H1 (cell line): ENCODE results near the gene GJB3. TPM values are rescaled to one million over a fixed set of nuclear protein-coding genes. Genes with fewer than 3 reads are reported as not detected.

Experiments used
- CTCF ChIA-PET: fragments of 300-600 bp; sonication (Branson Sonifier 250); formaldehyde crosslinking; loops from one replicate; lab custom pipeline; 2021; ENCODE audit not compliant: partially characterized antibody; lab: Charles Lee
- POLR2A ChIA-PET: fragments of 300-600 bp; sonication (Branson Sonifier 250); formaldehyde crosslinking; loops from one replicate; lab custom pipeline; 2021; ENCODE audit warnings: inconsistent platforms; ENCODE audit not compliant: partially characterized antibody; lab: Charles Lee
- DNase-seq, 2 experiments: peaks; one replicate each; pipeline versions ENCODE4 v3.0.0 to v3.0.0-alpha.2; 2010 to 2022; ENCODE audit warnings: low spot score in 2 of 2, low read depth in 1 of 2, mixed read lengths in 1 of 2
- FAIRE-seq: peaks from 2 replicates; lab custom pipeline; 2011; peaks lifted over from hg19 to GRCh38; lab: Jason Lieb, UNC
- H2AFZ ChIP-seq: 2 replicates; pipeline ENCODE4 v1.8.1; 2012; ENCODE audit warnings: low read length, inconsistent platforms
- H2AK5ac ChIP-seq: 2 replicates; pipeline ENCODE4 v1.6.1; 2013; ENCODE audit warnings: low read depth, low read length
- H2BK120ac ChIP-seq: replicated peaks from 2 replicates; pipeline ENCODE3; 2013; ENCODE audit warnings: low read depth, low read length, inconsistent platforms
- H2BK12ac ChIP-seq: 2 replicates; pipeline ENCODE4 v1.6.1; 2013; ENCODE audit warnings: low read depth, low read length
- H2BK15ac ChIP-seq: 2 replicates; pipeline ENCODE4 v1.6.1; 2013; ENCODE audit warnings: low read length
- H2BK20ac ChIP-seq: 2 replicates; pipeline ENCODE4 v1.6.1; 2013; ENCODE audit warnings: low read length
- H2BK5ac ChIP-seq: 2 replicates; pipeline ENCODE4 v1.6.1; 2013; ENCODE audit warnings: low read depth, low read length
- H3K14ac ChIP-seq: 2 replicates; pipeline ENCODE4 v1.6.1; 2013; ENCODE audit warnings: inconsistent platforms; ENCODE audit not compliant: insufficient read length
- H3K18ac ChIP-seq: 2 replicates; pipeline ENCODE4 v1.6.1; 2013; ENCODE audit warnings: low read length; ENCODE audit errors: extremely low read depth
- H3K23ac ChIP-seq: 2 replicates; pipeline ENCODE4 v1.6.1; 2013; ENCODE audit warnings: inconsistent platforms; ENCODE audit not compliant: insufficient read length
- H3K23me2 ChIP-seq: 2 replicates; pipeline ENCODE4 v1.6.1; 2013; ENCODE audit warnings: low read depth, low read length
- H3K27ac ChIP-seq: 2 replicates; pipeline ENCODE4 v1.6.1; 2011; ENCODE audit warnings: low read depth, low read length, inconsistent platforms
- H3K27me3 ChIP-seq, 4 experiments: replicated peaks in 1 of 4; 1 replicate in 1 of 4; 2 replicates in 3 of 4; pipeline versions ENCODE4 v1.6.1 to v1.8.1; 2011 to 2013; ENCODE audit warnings: low read length in 3 of 4, mild to moderate bottlenecking in 3 of 4, inconsistent platforms in 2 of 4, mixed read lengths in 2 of 4, moderate library complexity in 1 of 4; ENCODE audit not compliant: control insufficient read depth in 3 of 4, insufficient read depth in 3 of 4; ENCODE audit errors: extremely low read depth in 1 of 4
- H3K36me3 ChIP-seq, 4 experiments: 2 replicates each; pipeline versions ENCODE4 v1.6.1 to v1.8.1; 2011 to 2013; ENCODE audit warnings: mild to moderate bottlenecking in 4 of 4, low read length in 3 of 4, moderate library complexity in 2 of 4, control low read depth in 1 of 4, inconsistent platforms in 1 of 4; ENCODE audit not compliant: insufficient read depth in 4 of 4, control insufficient read depth in 2 of 4
- H3K4ac ChIP-seq: replicated peaks from 2 replicates; pipeline ENCODE3; 2013; ENCODE audit warnings: low read length, low read depth, mixed read lengths, inconsistent platforms; ENCODE audit not compliant: insufficient read length
- H3K4me1 ChIP-seq, 4 experiments: replicated peaks in 1 of 4; 1 replicate in 1 of 4; 2 replicates in 3 of 4; pipeline versions ENCODE4 v1.6.1 to v1.8.1; 2011 to 2013; ENCODE audit warnings: low read length in 3 of 4, inconsistent platforms in 2 of 4, mixed read lengths in 1 of 4; ENCODE audit not compliant: insufficient read depth in 4 of 4, control insufficient read depth in 3 of 4
- H3K4me2 ChIP-seq, 2 experiments: 2 replicates each; pipeline versions ENCODE4 v1.6.1 to v1.8.1; 2011 to 2013; ENCODE audit warnings: low read depth in 2 of 2, low read length in 2 of 2, control low read depth in 1 of 2, inconsistent platforms in 1 of 2, mild to moderate bottlenecking in 1 of 2; ENCODE audit not compliant: insufficient read depth in 1 of 2
- H3K4me3 ChIP-seq, 4 experiments: fragments of 200-600, 300-600 bp in 1 of 4; sonication (generic), shearing (Covaris generic), sonication (Bioruptor Twin) in 1 of 4; 2 replicates each; pipeline versions ENCODE4 v1.5.1 to v1.8.1; 2011 to 2016; ENCODE audit warnings: low read length in 4 of 4, low read depth in 3 of 4, control low read depth in 2 of 4, inconsistent platforms in 2 of 4, mild to moderate bottlenecking in 2 of 4, mixed read lengths in 1 of 4, moderate library complexity in 1 of 4; ENCODE audit not compliant: insufficient read depth in 2 of 4; ENCODE audit errors: extremely low read depth in 1 of 4
- H3K56ac ChIP-seq: replicated peaks from 2 replicates; pipeline ENCODE3; 2013; ENCODE audit warnings: low read depth, mild to moderate bottlenecking, mixed read lengths, low read length, inconsistent platforms; ENCODE audit not compliant: insufficient read length
- H3K79me1 ChIP-seq: 2 replicates; pipeline ENCODE4 v1.6.1; 2013; ENCODE audit warnings: low read depth, low read length, control low read depth
- H3K79me2 ChIP-seq, 2 experiments: 2 replicates each; pipeline versions ENCODE4 v1.6.1 to v1.8.1; 2012 to 2013; ENCODE audit warnings: low read length in 2 of 2, mild to moderate bottlenecking in 2 of 2, inconsistent platforms in 1 of 2; ENCODE audit not compliant: insufficient read depth in 2 of 2, control insufficient read depth in 1 of 2
- H3K9ac ChIP-seq, 4 experiments: replicated peaks in 1 of 4; 1 replicate in 1 of 4; 2 replicates in 3 of 4; pipeline versions ENCODE4 v1.6.1 to v1.8.1; 2011 to 2013; ENCODE audit warnings: low read depth in 3 of 4, low read length in 3 of 4, control low read depth in 2 of 4, mild to moderate bottlenecking in 2 of 4, moderate library complexity in 2 of 4, inconsistent platforms in 1 of 4; ENCODE audit errors: extremely low read depth in 1 of 4
- H3K9me3 ChIP-seq, 2 experiments: 2 replicates each; pipeline versions ENCODE4 v1.6.1 to v1.8.1; 2012 to 2013; ENCODE audit warnings: mild to moderate bottlenecking in 2 of 2, moderate library complexity in 2 of 2, control low read depth in 1 of 2, inconsistent platforms in 1 of 2, low read depth in 1 of 2, low read length in 1 of 2, mixed read lengths in 1 of 2; ENCODE audit not compliant: insufficient read depth in 2 of 2
- H4K20me1 ChIP-seq, 2 experiments: replicated peaks in 1 of 2; 2 replicates each; pipeline versions ENCODE3 to v1.8.1; 2011 to 2013; ENCODE audit warnings: inconsistent platforms in 2 of 2, low read length in 2 of 2, mild to moderate bottlenecking in 1 of 2; ENCODE audit not compliant: insufficient read depth in 2 of 2, control insufficient read depth in 1 of 2
- H4K5ac ChIP-seq: 2 replicates; pipeline ENCODE4 v1.6.1; 2013; ENCODE audit warnings: low read length, low read depth, mixed read lengths, inconsistent platforms; ENCODE audit not compliant: insufficient read length
- H4K8ac ChIP-seq: 2 replicates; pipeline ENCODE4 v1.8.0; 2013; ENCODE audit warnings: mild to moderate bottlenecking, moderate library complexity, low read length, inconsistent platforms; ENCODE audit not compliant: insufficient read depth; ENCODE audit errors: extremely low read depth
- H4K91ac ChIP-seq: replicated peaks from 2 replicates; pipeline ENCODE3; 2013; ENCODE audit warnings: low read length, mixed read lengths, inconsistent platforms; ENCODE audit not compliant: insufficient read length
- ATF2 ChIP-seq: IDR thresholded peaks from 2 replicates; pipeline ENCODE4 v1.6.1; 2012; ENCODE audit warnings: low read length, inconsistent platforms
- BRCA1 ChIP-seq: IDR thresholded peaks from 2 replicates; pipeline ENCODE4 v1.6.1; 2012; ENCODE audit warnings: low read depth, low read length, improper control_type of control experiment
- CHD1 ChIP-seq: IDR thresholded peaks from 2 replicates; pipeline ENCODE4 v1.6.1; 2012; ENCODE audit warnings: low read depth, low read length, improper control_type of control experiment
- CHD2 ChIP-seq: IDR thresholded peaks from 2 replicates; pipeline ENCODE4 v1.6.1; 2012; ENCODE audit warnings: low read length, improper control_type of control experiment
- GABPA ChIP-seq: IDR thresholded peaks from 2 replicates; pipeline ENCODE4 v1.6.1; 2011; ENCODE audit warnings: mild to moderate bottlenecking, low read length, moderate library complexity, borderline replicate concordance; ENCODE audit not compliant: insufficient read depth
- NRF1 ChIP-seq: IDR thresholded peaks from 2 replicates; pipeline ENCODE4 v1.6.1; 2011; ENCODE audit warnings: mild to moderate bottlenecking, low read depth, low read length, improper control_type of control experiment
- RAD21 ChIP-seq, 2 experiments: IDR thresholded peaks in 1 of 2; conservative IDR thresholded peaks in 1 of 2; 2 replicates each; pipeline ENCODE4 v1.6.1; 2011; ENCODE audit warnings: low read depth in 2 of 2, low read length in 2 of 2, improper control_type of control experiment in 1 of 2, inconsistent platforms in 1 of 2, mild to moderate bottlenecking in 1 of 2, moderate library complexity in 1 of 2
- SAP30 ChIP-seq: fragments of 300-600 bp; sonication (generic); IDR thresholded peaks from 2 replicates; pipeline ENCODE4 v1.7.1; 2012; ENCODE audit warnings: low read length, moderate library complexity, mild to moderate bottlenecking, inconsistent platforms; ENCODE audit not compliant: insufficient read depth, insufficient replicate concordance
- SIN3A ChIP-seq, 2 experiments: IDR thresholded peaks in 1 of 2; conservative IDR thresholded peaks in 1 of 2; 2 replicates each; pipeline ENCODE4 v1.6.1; 2011 to 2012; ENCODE audit warnings: low read length in 2 of 2, improper control_type of control experiment in 1 of 2, low read depth in 1 of 2, mild to moderate bottlenecking in 1 of 2
- SP1 ChIP-seq: IDR thresholded peaks from 2 replicates; pipeline ENCODE4 v1.6.1; 2011; ENCODE audit warnings: low read depth, low read length
- TBP ChIP-seq: IDR thresholded peaks from 2 replicates; pipeline ENCODE4 v1.6.1; 2011; ENCODE audit warnings: low read depth, low read length, improper control_type of control experiment
- YY1 ChIP-seq: IDR thresholded peaks from 2 replicates; pipeline ENCODE4 v1.6.1; 2011; ENCODE audit warnings: low read depth, mild to moderate bottlenecking, low read length
- WGBS, 2 experiments: shearing (Covaris generic) in 1 of 2; methylation state at CpG; one replicate each; pipeline versions ENCODE4 v1.1.6 to v1.1.7; 2013 to 2015; ENCODE audit warnings: low lambda C conversion rate in 2 of 2, mixed read lengths in 2 of 2, inconsistent platforms in 1 of 2, low coverage in 1 of 2, missing lambda C conversion rate in 1 of 2; ENCODE audit not compliant: insufficient replicate concordance in 2 of 2, insufficient coverage in 1 of 2, insufficient read length in 1 of 2; ENCODE audit errors: extremely low coverage in 1 of 2, missing lambda C conversion rate in 1 of 2; 5-methylcytosine and 5-hydroxymethylcytosine counted together
- polyA plus RNA-seq, 7 experiments: library from polyadenylated mRNA; depleted of rRNA in 3 of 7; stranded (reverse) in 5 of 7; unstranded in 2 of 7; fragments of >200 nt in 5 of 7; fragments of 200-250 nt in 2 of 7; gene quantifications; 1 replicate in 5 of 7; 2 replicates in 1 of 7; 4 replicates in 1 of 7; pipeline versions ENCODE4 v1.2.1 to v1.2.3, GENCODE V29; 2011 to 2013; ENCODE audit warnings: missing spikeins in 2 of 7, mixed read lengths in 2 of 7
- total RNA-seq: library from RNA; stranded (reverse); fragmentation: NEBNext Ultra II Directional; extraction: Animal tissue kit (Norgen Biotek cat#: 25700); gene quantifications from 2 replicates; pipeline ENCODE4 v1.2.1, GENCODE V29; 2021

The GJB3 gene
- total and polyA plus RNA-seq, 2 of the 8 experiments (the other 6 are each of a cell fraction or from before 2014, with no cell fraction given) = 0.93 to 1.6 TPM

GRCh38 chr1:34795916-34796315, 14.9 kb downstream of the GJB3 start:
- CTCF ChIA-PET = interaction anchor here (1.0 to 12.6 kb wide), 4 partner anchors 8 to 71 kb away, joined by 3 to 230 read pairs (median 20); no protein-coding TSS in a partner anchor
- no peak for TF ChIP-seq CHD1
- TF ChIP-seq SP1 = no peak
- no peak for TF ChIP-seq NRF1
- no peak for TF ChIP-seq TBP
- no peak for TF ChIP-seq BRCA1
- no peak for TF ChIP-seq GABPA
- TF ChIP-seq YY1 = no peak
- TF ChIP-seq SIN3A (conservative IDR thresholded peaks at IDR 0.05 in 1 of 2, IDR thresholded peaks at IDR 0.05 in 1 of 2; ENCODE audit: low read depth in 1 of 2, low read length in 2 of 2) = no peak
- no peak for TF ChIP-seq RAD21 (IDR thresholded peaks at IDR 0.05 in 1 of 2, conservative IDR thresholded peaks at IDR 0.05 in 1 of 2; ENCODE audit: low read depth in 2 of 2, low read length in 2 of 2)
- no peak for TF ChIP-seq ATF2
- TF ChIP-seq CHD2 = no peak
- no peak for TF ChIP-seq SAP30

More at GRCh38 chr1:34795916-34796315, 14.9 kb downstream of the GJB3 start:
- Histone ChIP-seq H3K18ac (peak overlapping the region; percentile 56; the same call in 1 of the 2 replicates), H2AFZ (no peak overlapping the region), H3K36me3 (no peaks in the 10 kb centered on the region), H3K23ac (no peak overlapping the region), H3K23me2 (no peaks in the 10 kb centered on the region; the same call in 1 of the 2 replicates), H3K79me1 (no peaks in the 10 kb centered on the region), H2BK20ac (no peak overlapping the region; the same call in 1 of the 2 replicates), H2BK5ac (no peak overlapping the region), H2BK12ac (0 out of 2 replicates have a peak overlapping the region, but pooled peaks have one; percentile 56), H3K9ac (no peak overlapping the region), H4K5ac (no peak overlapping the region), H4K91ac (peak overlapping the region; percentile 67), H4K8ac (no peak overlapping the region), H4K20me1 (no peaks in the 10 kb centered on the region), H3K4ac (no peak overlapping the region), H3K56ac (no peak overlapping the region), H3K27me3 (peaks cover 0 to 13% (median 10%) of the 10 kb centered on the region in 4 experiments; a peak in 4 of 7 replicates), H3K4me3 (no peak overlapping the region), H2BK120ac (no peak overlapping the region), H3K14ac (no peak overlapping the region), H3K4me2 (no peak overlapping the region), H3K79me2 (no peaks in the 10 kb centered on the region), H2BK15ac (no peak overlapping the region), H3K9me3 (no peaks in the 10 kb centered on the region), H2AK5ac (no peak overlapping the region), H3K27ac (no peak overlapping the region), H3K4me1 (peaks cover 0 to 12% (median 7%) of the 10 kb centered on the region in 4 experiments; a peak in 4 of 7 replicates)
- DNase-seq (no peak), FAIRE-seq (no peak)
- 88% methylated on average over 6 of the region's 6 CpGs; no CpG with 5 or more reads in 1 of the 2 experiments for WGBS, 2 experiments
- POLR2A ChIA-PET = interaction anchor here (0.6 to 1.5 kb wide), 4 partner anchors 38 to 71 kb away, joined by 3 to 5 read pairs (median 3); no protein-coding TSS in a partner anchor
